HG02970 (cell line): ENCODE data around the gene NPAS3.

Experiments used
- ATAC-seq: cut with Tn5 transposase; IDR thresholded peaks from one replicate; pipeline ENCODE4 v1.9.1; 2021; ENCODE audit warnings: mild to moderate bottlenecking, moderate library complexity, moderate number of reproducible peaks; ENCODE audit not compliant: unreplicated experiment, low FRiP score

NPAS3 gene

GRCh38 chr14:33009673-33010072 lies 71.0 kb downstream of the NPAS3 start:
- ATAC-seq = no peak

DNA sequence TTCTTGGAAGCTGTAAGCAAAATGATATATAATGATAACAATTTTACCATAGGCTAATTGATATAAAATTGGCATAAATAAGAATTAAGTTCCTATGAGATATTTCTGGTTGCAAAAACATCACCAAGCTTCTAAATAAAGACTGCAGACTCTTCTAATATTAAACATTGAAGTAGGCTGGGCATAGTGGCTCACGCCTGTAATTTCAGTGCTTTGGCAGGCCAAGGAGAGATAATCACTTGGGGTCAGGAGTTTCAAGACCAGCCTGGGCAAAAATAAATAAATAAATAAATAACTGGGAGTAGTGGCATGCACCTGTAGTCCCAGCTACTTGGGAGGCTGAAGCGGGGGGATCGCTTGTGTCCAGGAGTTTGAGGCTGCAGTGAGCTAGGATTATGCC lies 71.8 kb downstream of the NPAS3 start:
- no peak for ATAC-seq

- no peak for ATAC-seq
Observed at GRCh38 chr14:33014710-33015109, 76.0 kb downstream of the NPAS3 start.

DNA sequence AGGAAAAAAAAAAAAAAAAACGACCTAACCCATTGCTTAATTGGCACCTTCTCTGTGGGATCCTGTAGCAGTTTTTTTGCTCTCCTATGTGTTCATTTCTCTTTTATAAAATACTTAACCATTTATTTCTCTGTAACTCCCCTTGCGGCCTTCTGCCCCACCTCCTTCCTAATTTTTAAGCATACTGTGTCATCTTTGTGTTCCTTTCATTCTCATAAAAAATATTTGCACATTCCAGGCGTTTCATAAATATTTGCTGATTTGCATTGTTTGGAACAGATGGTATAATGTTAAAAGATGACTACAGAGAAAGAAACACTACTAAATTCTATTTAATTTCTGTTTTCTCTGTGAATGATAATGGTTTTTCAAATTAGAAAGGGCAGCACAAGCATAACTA lies 77.9 kb downstream of the NPAS3 start:
- ATAC-seq = no peak

DNA sequence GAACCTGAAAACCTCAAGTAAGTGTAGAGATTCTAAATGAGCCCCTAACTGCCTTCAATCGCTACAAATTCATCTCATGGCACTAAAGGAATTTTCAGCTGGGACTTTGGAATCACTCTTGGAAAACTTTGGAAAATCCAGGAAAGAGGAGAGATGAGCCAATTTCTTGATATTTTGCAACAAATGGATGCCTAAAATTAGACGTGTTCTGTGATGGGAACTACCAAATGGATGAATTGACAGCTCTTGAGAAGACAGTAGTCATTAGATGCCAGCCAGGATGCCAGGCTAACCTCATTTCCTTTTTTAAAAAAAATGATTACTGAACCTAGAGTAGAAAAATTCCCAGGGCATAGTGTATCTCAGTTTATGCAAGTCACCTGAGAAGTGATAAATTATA lies 78.3 kb downstream of the NPAS3 start:
- ATAC-seq = no peak

DNA sequence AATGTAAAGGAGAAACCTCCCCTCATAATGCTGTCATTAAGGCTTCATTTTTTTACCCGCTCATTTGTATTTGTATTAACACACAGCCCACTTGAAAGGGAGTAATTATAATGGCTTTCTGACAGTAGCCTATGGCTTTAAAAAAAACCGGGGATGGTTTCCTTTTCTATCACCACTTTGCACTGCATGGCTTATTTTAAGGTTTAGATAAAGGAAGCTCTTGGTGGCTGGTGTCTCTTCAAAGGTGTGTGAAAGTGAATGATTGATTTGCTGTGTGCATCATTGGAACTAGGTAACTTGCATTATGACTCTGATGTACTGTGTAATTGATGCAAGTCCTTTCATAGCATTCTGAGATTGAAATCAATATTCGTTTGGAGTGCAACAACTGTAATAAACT lies 80.7 kb downstream of the NPAS3 start:
- ATAC-seq = no peak

GRCh38 chr14:33026850-33027430 lies 88.3 kb downstream of the NPAS3 start:
- no peak for ATAC-seq

GRCh38 chr14:33029511-33029910 lies 90.8 kb downstream of the NPAS3 start:
- ATAC-seq = no peak

DNA sequence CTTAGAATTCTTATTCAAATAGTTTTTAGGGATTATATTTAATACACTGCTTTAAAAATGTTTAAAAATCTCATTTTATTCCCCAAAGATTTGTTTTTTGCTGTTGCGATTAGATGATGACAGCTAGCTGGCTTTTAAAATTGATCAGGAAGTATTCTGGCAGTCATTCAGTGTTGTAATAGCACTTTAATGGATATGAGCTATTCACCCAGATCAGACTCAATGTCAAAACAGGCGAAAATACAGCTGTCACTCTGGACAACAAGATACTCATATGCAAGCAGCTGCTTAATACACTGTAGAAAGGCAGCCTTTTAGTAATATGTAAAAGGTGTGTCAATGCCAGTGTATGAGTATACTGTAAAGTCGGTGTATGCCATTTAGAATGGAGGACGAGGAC lies 91.7 kb downstream of the NPAS3 start:
- ATAC-seq = no peak

DNA sequence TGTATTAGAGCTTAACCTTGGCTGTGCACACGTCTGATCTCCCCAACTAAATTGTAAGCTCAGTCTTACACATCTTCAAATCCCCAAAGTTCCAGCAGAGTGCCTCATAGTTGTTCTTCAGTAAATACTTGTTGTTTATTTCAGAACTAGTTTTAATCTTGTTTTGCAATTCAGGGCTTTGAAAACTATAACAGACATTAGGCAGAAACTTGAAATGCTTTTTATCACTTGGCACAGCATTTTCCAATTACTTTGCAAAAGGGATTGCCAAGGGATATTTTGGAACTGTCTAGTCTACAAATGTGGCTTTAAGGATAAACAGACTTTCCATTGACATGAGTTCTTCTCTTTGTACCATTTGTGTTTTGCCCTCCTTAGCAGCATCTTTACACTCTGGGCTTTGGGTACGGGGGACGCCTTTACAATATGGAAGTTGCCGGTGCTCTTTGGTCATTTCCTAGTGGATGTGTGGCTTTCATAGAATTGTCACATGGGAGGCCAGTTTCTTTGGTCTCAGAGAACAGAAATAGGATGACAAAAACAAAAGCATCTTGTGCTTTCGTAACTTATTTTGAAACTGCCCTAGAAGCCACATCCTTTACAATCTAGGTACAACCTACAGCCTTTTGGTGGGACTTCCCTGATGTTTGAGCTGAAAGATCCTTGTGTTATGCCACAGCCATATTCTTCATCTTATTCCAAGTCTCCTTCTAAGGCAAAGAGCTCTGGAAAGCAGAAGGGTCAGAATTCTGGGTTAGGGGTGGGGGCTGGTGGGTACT lies 96.9 kb downstream of the NPAS3 start:
- no peak for ATAC-seq

DNA sequence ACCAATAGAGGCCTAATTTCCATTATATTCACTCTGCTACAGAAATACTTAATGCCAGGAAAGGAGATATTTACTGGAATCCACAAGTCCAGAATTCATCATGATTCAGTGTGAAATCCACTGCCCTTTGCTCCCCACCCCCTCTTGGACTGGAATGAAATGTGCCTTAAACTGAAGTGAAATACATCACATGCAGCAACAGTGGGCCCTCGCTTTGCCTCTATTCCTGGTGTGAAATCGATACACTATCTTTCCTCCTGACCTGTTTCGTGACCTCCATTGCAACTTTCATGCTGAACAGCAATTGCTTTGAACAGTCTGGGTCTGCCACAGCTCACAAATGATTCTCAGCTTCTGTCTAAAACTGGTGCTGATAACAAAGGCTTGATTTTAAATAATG lies 100.6 kb downstream of the NPAS3 start:
- no peak for ATAC-seq

DNA sequence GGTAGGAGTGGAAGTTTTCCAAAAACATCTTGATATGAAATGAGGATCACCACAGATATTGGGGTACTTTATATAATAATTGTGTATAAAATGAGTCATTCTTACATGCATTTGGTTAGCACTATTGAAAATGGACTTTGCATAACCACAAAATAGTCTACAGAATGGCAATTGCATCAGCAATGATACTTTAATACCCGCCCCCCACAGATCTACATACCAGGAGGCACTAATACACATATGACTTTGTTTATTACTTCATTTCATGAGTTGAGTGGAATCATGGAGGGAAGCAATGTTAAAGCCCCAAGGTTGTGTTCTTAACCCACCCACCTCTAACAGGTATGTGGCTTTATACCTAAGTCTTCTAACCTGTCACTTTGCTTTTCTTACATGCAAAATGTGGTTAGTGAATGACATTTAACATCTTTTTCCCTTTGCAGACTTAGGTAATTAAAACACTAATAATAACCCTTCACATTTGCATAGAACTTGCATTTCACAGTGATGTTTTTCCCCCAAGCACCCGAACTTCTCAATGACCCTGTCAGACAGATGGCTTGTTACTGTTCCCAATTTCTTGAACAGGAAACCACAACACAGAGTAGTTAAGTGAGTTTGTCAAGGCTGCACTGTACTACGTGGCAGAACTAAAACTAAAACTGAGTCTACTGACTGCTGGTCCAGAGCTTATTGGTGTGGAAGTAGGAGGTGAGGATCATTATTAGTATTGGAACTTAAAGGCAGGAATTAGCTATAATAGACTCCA lies 101.9 kb downstream of the NPAS3 start:
- no peak for ATAC-seq

DNA sequence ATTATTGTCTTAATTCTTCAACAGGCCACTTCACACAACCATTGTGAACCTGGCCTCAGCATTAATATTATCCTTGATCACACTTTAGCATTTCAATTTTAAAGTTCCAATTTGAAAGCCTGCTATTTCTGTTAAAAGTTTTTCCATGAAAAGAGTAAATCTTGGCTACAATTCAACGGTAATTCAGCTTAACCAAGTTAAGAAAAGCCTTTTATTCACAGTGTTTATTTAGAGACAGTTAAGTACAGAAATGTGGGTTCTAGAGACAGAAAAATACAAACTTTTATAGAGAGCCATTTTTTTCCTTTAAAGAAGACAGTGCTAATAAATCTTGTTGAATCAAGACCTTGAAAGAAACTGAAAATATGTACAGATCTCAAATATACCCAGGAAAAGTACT lies 103.9 kb downstream of the NPAS3 start:
- no peak for ATAC-seq

GRCh38 chr14:33045760-33046159 lies 107.1 kb downstream of the NPAS3 start:
- ATAC-seq = no peak

GRCh38 chr14:33052943-33053342 lies 114.3 kb downstream of the NPAS3 start:
- ATAC-seq = no peak

DNA sequence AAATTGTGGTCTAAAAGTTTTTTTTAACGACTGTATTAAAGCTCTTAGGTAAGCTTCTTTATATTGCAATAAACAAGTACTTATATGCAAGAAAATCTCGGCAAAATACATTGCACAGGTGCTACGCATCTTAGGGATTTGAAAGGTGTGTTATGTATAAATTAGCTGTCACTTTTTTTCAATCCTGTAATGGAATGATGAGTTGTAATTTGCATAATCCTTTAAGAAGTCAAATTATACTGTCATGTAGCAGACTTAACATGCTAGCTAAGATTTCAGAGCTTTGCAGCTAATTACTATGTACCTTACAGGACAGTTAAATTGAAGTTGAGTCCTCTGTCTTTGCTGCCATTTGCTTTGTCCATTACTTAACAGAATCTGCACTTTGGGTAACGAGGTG lies 117.5 kb downstream of the NPAS3 start:
- ATAC-seq = no peak

DNA sequence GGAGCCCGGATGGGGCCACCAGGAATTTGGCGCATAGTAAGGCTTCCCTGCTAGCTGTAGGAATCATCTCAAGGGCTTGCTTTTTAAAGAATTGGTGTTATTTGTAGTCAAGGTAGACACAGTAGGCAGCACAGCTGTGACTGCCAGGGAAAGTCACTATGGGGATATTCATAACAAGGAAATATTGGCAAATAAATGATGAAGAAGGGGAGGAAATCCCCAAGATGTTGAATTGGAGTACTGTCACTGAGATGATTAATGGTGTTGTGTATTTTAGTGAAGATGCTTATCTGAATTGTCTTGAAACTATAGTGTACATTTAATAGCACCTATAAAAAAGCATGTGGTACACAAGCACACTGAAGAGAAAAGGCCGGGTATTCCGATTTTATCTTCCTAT lies 118.9 kb downstream of the NPAS3 start:
- no peak for ATAC-seq

DNA sequence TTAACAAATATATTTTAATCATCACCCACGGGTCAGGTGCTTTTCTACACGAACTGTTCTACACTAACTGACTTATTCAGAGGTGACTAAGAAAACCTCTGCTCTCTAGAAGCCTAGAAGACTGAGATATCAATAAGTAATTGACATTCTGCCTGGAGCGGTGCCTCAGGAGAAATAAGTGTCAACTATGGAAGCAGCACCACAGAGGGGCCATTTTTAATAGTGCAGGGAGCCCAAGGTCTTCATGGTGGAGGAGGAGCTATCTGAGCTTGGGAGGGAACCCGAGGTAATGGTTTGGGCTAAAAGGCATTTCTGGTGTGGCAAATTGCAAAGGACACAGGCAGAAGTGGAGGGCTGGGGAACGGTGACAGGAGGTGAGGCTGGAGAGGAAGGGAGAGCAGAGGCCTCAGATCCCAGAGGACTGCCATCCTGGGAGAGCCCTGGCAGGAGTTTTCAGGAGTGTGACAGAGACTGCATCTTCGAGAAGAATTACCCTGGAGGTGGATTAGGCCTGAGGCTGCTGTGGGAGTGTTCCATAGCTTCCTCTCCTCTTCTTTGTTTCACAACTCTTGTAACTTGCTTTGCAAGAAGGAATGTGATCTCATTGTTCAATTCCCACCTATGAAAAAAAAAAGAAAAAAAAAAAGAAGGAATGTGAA lies 123.1 kb downstream of the NPAS3 start:
- ATAC-seq = no peak

DNA sequence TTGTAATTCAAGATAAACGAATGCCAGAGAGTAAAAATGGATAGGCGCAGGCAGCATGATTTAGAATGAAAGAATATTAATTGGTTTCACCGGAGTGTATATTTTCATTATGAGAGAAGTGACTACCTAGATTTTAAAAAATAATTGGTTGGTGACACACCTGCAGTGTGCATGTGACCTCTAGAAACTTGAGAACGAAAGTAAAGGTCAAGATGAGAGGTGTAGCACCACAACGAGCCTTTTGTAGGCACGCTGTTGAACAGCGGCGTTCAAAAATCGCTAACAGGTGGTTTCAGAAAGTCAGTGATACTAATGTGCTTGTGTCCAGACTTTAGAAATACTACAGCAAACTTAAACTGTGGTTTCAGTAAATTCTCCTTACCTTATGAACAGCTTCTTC lies 123.8 kb downstream of the NPAS3 start:
- ATAC-seq = no peak

DNA sequence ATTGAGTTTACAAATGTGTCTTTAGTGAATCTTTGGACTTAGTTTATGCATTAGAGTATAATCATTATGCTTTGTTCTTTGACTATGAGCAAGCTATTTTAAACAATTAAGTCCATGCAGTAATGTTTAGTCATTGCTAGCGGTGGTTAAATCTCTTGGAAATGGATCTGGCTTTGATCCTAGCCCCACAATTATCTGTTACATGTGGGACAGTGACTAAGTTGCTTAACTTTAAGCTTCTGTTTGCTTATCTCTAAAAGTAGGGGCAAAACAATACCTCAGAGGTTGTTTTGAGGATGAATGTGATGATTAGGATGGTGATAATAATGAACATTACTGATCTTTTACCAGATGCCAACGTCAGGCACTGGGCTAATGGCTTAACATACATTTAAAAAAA lies 124.2 kb downstream of the NPAS3 start:
- no peak for ATAC-seq

GRCh38 chr14:33063521-33063920 lies 124.8 kb downstream of the NPAS3 start:
- ATAC-seq = no peak
